Adrenal gland (tissue), 12 donors: Measurements from ENCODE around the gene CKM. TPM values are rescaled to one million over a fixed set of nuclear protein-coding genes. Genes with fewer than 3 reads are reported as not detected.

Experiments
- DNase-seq, 7 donors: peaks; one replicate each; pipeline ENCODE4 v3.0.0-alpha.2; 2019 to 2020
- H3K27ac ChIP-seq, 5 donors: fragments of 200-600 bp; sonication (generic) in 4 of 5; 1 replicate in 3 of 5; 2 replicates in 2 of 5; pipeline versions ENCODE4 v1.5.1 to v1.8.0; 2016 to 2020; ENCODE audit warnings: mild to moderate bottlenecking in 1 of 5
- H3K27me3 ChIP-seq: fragments of 200-600 bp; 2 replicates; pipeline ENCODE4 v1.8.0; 2021
- H3K36me3 ChIP-seq, 2 donors: fragments of 200-600 bp; replicated peaks in 1 of 2; 1 replicate in 1 of 2; 2 replicates in 1 of 2; pipeline versions ENCODE4 v1.5.1 to v1.8.0; 2018 to 2022
- H3K4me1 ChIP-seq, 2 donors: fragments of 200-600 bp; replicated peaks in 1 of 2; 1 replicate in 1 of 2; 2 replicates in 1 of 2; pipeline versions ENCODE4 v1.5.1 to v1.8.0; 2018 to 2021
- H3K4me3 ChIP-seq, 4 donors: fragments of 200-600 bp; sonication (generic) in 3 of 4; one replicate each; pipeline ENCODE4 v1.5.1; 2016 to 2018
- H3K9me3 ChIP-seq, 3 donors: fragments of 200-600 bp; sonication (generic) in 1 of 3; replicated peaks in 1 of 3; 1 replicate in 2 of 3; 2 replicates in 1 of 3; pipeline versions ENCODE4 v1.5.1 to v1.8.0; 2016 to 2021
- CTCF ChIP-seq, 6 experiments: fragments of 450-650 bp in 4 of 6; fragments of 200-600 bp in 2 of 6; sonication (generic) in 1 of 6; IDR thresholded peaks; 1 replicate in 5 of 6; 2 replicates in 1 of 6; pipeline versions ENCODE4 v1.5.1 to v1.8.0; 2016 to 2021; ENCODE audit warnings: antibody characterized with exemption in 6 of 6, mild to moderate bottlenecking in 2 of 6, moderate library complexity in 1 of 6
- POLR2A ChIP-seq, 2 donors: fragments of 450-650 bp; IDR thresholded peaks; one replicate each; pipeline ENCODE4 v1.6.1; 2017; ENCODE audit warnings: antibody characterized with exemption in 2 of 2, mild to moderate bottlenecking in 2 of 2, moderate library complexity in 1 of 2
- WGBS, 4 donors: extraction: QIAGEN DNeasy Blood & Tissue Kit in 2 of 4; methylation state at CpG; one replicate each; pipeline versions ENCODE4 v1.1.5 to v1.1.7; 2013 to 2017; 5-methylcytosine and 5-hydroxymethylcytosine counted together
- intact Hi-C, 2 donors: fragments of 100-400 bp; cut with DNase I; formaldehyde crosslinking; loops; one replicate each; pipeline versions ENCODE4 v1.14.1 to v1.15.0; 2022 to 2023
- polyA plus RNA-seq, 3 donors: library from polyadenylated mRNA; stranded (reverse); fragments of 200-250 nt in 2 of 3; fragments of 350-450 nt in 1 of 3; fragmentation: Illumina TruSeq in 1 of 3; extraction: RNeasy Lipid Tissue Mini Kit (QIAGEN cat#74804) in 1 of 3; gene quantifications; one replicate each; pipeline ENCODE4 v1.2.3, GENCODE V29; 2013 to 2014
- total RNA-seq, 9 donors: library from RNA; depleted of rRNA in 4 of 9; stranded (reverse); fragments of >200 nt in 4 of 9; fragments of 120-200 nt in 1 of 9; fragmentation: NEBNext Ultra II Directional in 1 of 9; extraction: Animal tissue kit (Norgen Biotek cat#: 25700) in 1 of 9; gene quantifications; one replicate each; pipeline versions ENCODE4 v1.1.0 to v1.2.4, GENCODE V29; 2013 to 2023
- donor health status: healthy with polysubstance abuse.
- donor health status: Bipolar disorder and iron deficiency.
- donor health status: DM: yes; HTN: yes; CAD: no.
- donor health status: DM: no; HTN: no; CAD: no.
- donor health status: DM: no; HTN: no; CAD: no.
- donor health status: DM: yes; HTN: yes; CAD: no.

The CKM gene
- total and polyA plus RNA-seq, 12 donors: 0.33 to 51.3 (median 1.4) TPM; not detected in 6

GRCh38 chr19:45305007-45305406 is 17.7 kb downstream of the CKM start:
- 46 to 68% (median 54%) methylated on average over 4 of the region's 4 CpGs for whole genome bisulfite sequencing, 4 donors

GRCh38 chr19:45304141-45304926 is 18.3 kb downstream of the CKM start:
- H3K4me3 ChIP-seq: no peak overlapping the region
- no peak for DNase-seq
- H3K4me1 ChIP-seq: no peaks in the 10 kb centered on the region
- no peaks in the 10 kb centered on the region for H3K9me3 ChIP-seq
- TF ChIP-seq CTCF (IDR thresholded peaks at IDR 0.05) (no peak), POLR2A (IDR thresholded peaks at IDR 0.05) (no peak)
- WGBS, 4 donors: 65 to 74% (median 71%) methylated on average over 4 of the region's 4 CpGs
- H3K27ac ChIP-seq: no peak overlapping the region
- intact Hi-C loops: no loop called here
- H3K27me3 ChIP-seq: no peaks in the 10 kb centered on the region
- peaks cover 0 to 5% of the 10 kb centered on the region in 2 donors for H3K36me3 ChIP-seq

More at GRCh38 chr19:45305007-45305406, 17.7 kb downstream of the CKM start:
- H3K4me1 ChIP-seq: no peaks in the 10 kb centered on the region
- H3K9me3 ChIP-seq: no peaks in the 10 kb centered on the region
- no peak overlapping the region for H3K27ac ChIP-seq
- DNase-seq: no peak
- H3K36me3 ChIP-seq: no peaks in the 10 kb centered on the region
- intact Hi-C loops: no loop called here
- no peak overlapping the region for H3K4me3 ChIP-seq
- H3K27me3 ChIP-seq: no peaks in the 10 kb centered on the region
- TF ChIP-seq CTCF (IDR thresholded peaks at IDR 0.05) (no peak), POLR2A (IDR thresholded peaks at IDR 0.05) (no peak)

GRCh38 chr19:45303269-45304060 is 19.2 kb downstream of the CKM start:
- Histone ChIP-seq H3K9me3 (no peaks in the 10 kb centered on the region), H3K27me3 (no peaks in the 10 kb centered on the region), H3K27ac (no peak overlapping the region), H3K4me1 (no peaks in the 10 kb centered on the region), H3K4me3 (no peak overlapping the region), H3K36me3 (peaks cover 0 to 5% of the 10 kb centered on the region in 2 donors)
- intact Hi-C loops: no loop called here
- TF ChIP-seq CTCF (IDR thresholded peaks at IDR 0.05): no peak
- TF ChIP-seq POLR2A (IDR thresholded peaks at IDR 0.05): no peak
- DNase-seq: no peak
- 89 to 94% (median 92%) methylated on average over 12 of the region's 12 CpGs for WGBS, 4 donors

GRCh38 chr19:45302416-45302815 is 20.3 kb downstream of the CKM start:
- no peak for TF ChIP-seq CTCF (IDR thresholded peaks at IDR 0.05)
- no peak for TF ChIP-seq POLR2A (IDR thresholded peaks at IDR 0.05)
- H3K36me3 ChIP-seq: peaks cover 0 to 6% of the 10 kb centered on the region in 2 donors

More at GRCh38 chr19:45302416-45302815, 20.3 kb downstream of the CKM start:
- H3K9me3 ChIP-seq: no peaks in the 10 kb centered on the region
- H3K4me1 ChIP-seq: no peaks in the 10 kb centered on the region
- 89 to 97% (median 92%) methylated on average over 20 to 27 of the region's 27 CpGs for WGBS, 4 donors
- H3K4me3 ChIP-seq: no peak overlapping the region
- intact Hi-C loops: no loop called here
- no peak overlapping the region for H3K27ac ChIP-seq
- H3K27me3 ChIP-seq: no peaks in the 10 kb centered on the region
- no peak for DNase-seq
